Urothelium cell line (cell line): ENCODE results near the gene TBX4.

Source experiments
- DNase-seq: peaks from one replicate; pipeline ENCODE4 v3.0.0; 2011; ENCODE audit warnings: low spot score, mixed read lengths
- FAIRE-seq: peaks from 2 replicates; lab custom pipeline; 2011; peaks lifted over from hg19 to GRCh38; lab: Jason Lieb, UNC

TBX4 gene

GRCh38 chr17:61463316-61464129 is 11.3 kb downstream of the TBX4 start:
- DNase-seq: no peak
- FAIRE-seq: peak; percentile 62

- no peak for DNase-seq
- FAIRE-seq: peak; percentile 63
These were observed 12.1 kb downstream of the TBX4 start for GRCh38 chr17:61464130-61464842.

- peak; percentile 13 for FAIRE-seq
These were observed 12.6 kb downstream of the TBX4 start for GRCh38 chr17:61464843-61465180.

GRCh38 chr17:61465550-61466237 is 13.5 kb downstream of the TBX4 start:
- FAIRE-seq (peak; percentile 90), DNase-seq (no peak)

More at GRCh38 chr17:61464843-61465180, 12.6 kb downstream of the TBX4 start:
- DNase-seq: no peak

GRCh38 chr17:61466246-61466645 is 14.0 kb downstream of the TBX4 start:
- DNase-seq: no peak
- no peak for FAIRE-seq

- FAIRE-seq (peak; percentile 77), DNase-seq (no peak)
These were observed 15.4 kb downstream of the TBX4 start for GRCh38 chr17:61467416-61468262.

GRCh38 chr17:61468263-61468907 is 16.2 kb downstream of the TBX4 start:
- no peak for FAIRE-seq
- no peak for DNase-seq

- no peak for DNase-seq
- no peak for FAIRE-seq
These were observed 17.3 kb downstream of the TBX4 start for GRCh38 chr17:61469474-61469873.

GRCh38 chr17:61469949-61470348 is 17.7 kb downstream of the TBX4 start:
- no peak for FAIRE-seq
- no peak for DNase-seq

GRCh38 chr17:61470530-61471136 is 18.4 kb downstream of the TBX4 start:
- no peak for DNase-seq
- no peak for FAIRE-seq

GRCh38 chr17:61474235-61474927 is 22.2 kb downstream of the TBX4 start:
- peak; percentile 5 for FAIRE-seq
- no peak for DNase-seq

GRCh38 chr17:61474934-61475333 is 22.7 kb downstream of the TBX4 start:
- FAIRE-seq: peak; percentile 92
- no peak for DNase-seq

- DNase-seq (no peak), FAIRE-seq (peak; percentile 23)
These were observed 23.5 kb downstream of the TBX4 start for GRCh38 chr17:61475726-61476125.

GRCh38 chr17:61476476-61477203 is 24.4 kb downstream of the TBX4 start:
- FAIRE-seq (no peak), DNase-seq (no peak)

- DNase-seq: no peak
- no peak for FAIRE-seq
These were observed 25.1 kb downstream of the TBX4 start for GRCh38 chr17:61477204-61477834.

- FAIRE-seq (no peak), DNase-seq (no peak)
These were observed 26.0 kb downstream of the TBX4 start for GRCh38 chr17:61478026-61478789.

- FAIRE-seq (peak; percentile 90), DNase-seq (no peak)
These were observed 26.7 kb downstream of the TBX4 start for GRCh38 chr17:61478790-61479492.
